ENCODE results near the gene STPG3. TPM values are rescaled to one million over a fixed set of nuclear protein-coding genes. Genes with fewer than 3 reads are reported as not detected.

The STPG3 gene
- total and polyA plus RNA-seq, 2 experiments from 2014 or later = not detected

DNA sequence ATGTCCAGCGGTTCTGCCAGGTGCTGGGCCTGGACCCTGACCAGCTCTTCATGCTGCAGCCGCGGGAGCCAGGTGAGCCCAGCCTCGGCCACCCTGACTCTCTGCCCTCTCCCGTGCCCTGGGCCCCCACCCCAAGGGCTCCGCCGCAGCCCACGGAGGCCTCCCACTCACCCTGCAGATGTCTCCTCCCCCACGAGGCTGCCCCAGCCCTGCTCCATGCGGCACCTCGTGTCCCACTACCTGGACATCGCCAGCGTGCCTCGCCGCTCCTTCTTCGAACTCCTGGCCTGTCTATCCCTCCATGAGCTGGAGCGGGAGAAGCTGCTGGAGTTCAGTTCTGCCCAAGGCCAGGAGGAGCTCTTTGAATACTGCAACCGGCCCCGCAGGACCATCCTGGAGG, 36.5 kb upstream of the STPG3 start:
- no peak for DNase-seq
- H3K9ac ChIP-seq = no peak overlapping the region
- H3K27ac ChIP-seq = no peak overlapping the region
- no peak overlapping the region for H3K4me3 ChIP-seq
- peaks cover 13% of the 10 kb centered on the region for H3K4me1 ChIP-seq (ENCODE audit: insufficient read depth)
- no peak overlapping the region for H2AFZ ChIP-seq
- H3K27me3 ChIP-seq (replicated peaks; ENCODE audit: insufficient read depth) = no peaks in the 10 kb centered on the region
- H4K20me1 ChIP-seq (ENCODE audit: insufficient read depth) = no peaks in the 10 kb centered on the region
- no peaks in the 10 kb centered on the region for H3K36me3 ChIP-seq (ENCODE audit: low read depth)
- H3K4me2 ChIP-seq (ENCODE audit: unreplicated experiment) = no peak overlapping the region
- no peaks in the 10 kb centered on the region for H3K79me2 ChIP-seq (ENCODE audit: insufficient read depth)
- H3K9me3 ChIP-seq (ENCODE audit: low read depth) = no peaks in the 10 kb centered on the region
- 84 to 92% methylated on average over 12 to 19 of the region's 19 CpGs for WGBS, 2 experiments (ENCODE audit: low coverage in 1 of 2, low lambda C conversion rate in 2 of 2, missing lambda C conversion rate in 2 of 2)
- no peaks in the 10 kb centered on the region for H3K9me2 ChIP-seq (ENCODE audit: insufficient read depth)
- no peak for TF ChIP-seq EZH2 (IDR thresholded peaks at IDR 0.05; ENCODE audit: insufficient read depth, poor library complexity, severe bottlenecking)
- in situ Hi-C loops (cut with MboI) = loop anchor here (10.0 kb wide), 1 partner anchor 90 kb away; no protein-coding TSS in a partner anchor
- no peaks in the 10 kb centered on the region for H3F3A ChIP-seq (ENCODE audit: insufficient read depth)

DNA sequence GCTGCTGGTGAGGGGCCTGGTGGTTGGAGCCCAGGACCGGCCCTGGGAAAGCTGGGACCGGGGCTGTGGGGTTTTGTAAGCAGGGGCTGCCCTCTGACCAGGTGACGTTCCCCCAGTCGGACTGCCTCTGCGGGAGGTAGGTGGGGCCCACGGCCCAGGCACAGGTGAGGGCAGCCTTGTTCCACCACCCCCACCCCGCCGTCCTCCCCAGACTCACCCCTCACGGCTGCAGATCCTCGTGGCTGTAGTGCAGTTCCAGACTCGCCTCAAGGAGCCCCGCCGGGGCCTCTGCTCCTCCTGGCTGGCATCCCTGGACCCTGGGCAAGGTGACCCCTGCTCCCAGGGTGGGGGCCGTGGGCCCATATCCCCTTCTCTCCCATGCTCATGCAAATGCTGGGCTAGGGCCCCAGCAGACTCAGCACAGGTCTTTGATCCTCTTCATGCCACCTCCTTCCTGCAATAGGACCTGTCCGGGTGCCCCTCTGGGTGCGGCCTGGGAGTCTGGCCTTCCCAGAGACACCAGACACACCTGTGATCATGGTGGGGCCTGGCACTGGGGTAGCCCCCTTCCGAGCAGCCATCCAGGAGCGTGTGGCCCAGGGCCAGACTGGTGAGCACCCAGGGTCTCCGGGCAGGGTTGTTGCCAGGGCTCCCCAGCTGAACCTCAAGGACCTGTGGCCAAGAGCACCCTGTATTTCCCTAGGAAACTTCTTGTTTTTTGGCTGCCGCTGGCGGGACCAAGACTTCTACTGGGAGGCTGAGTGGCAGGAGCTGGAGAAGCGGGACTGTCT, 35.7 kb upstream of the STPG3 start:
- TF ChIP-seq EZH2phosphoT487 (IDR thresholded peaks at IDR 0.05; ENCODE audit: insufficient read depth, low read depth) (no peak), EZH2 (IDR thresholded peaks at IDR 0.05; ENCODE audit: insufficient read depth, poor library complexity, severe bottlenecking) (no peak)
- H2AFZ ChIP-seq = no peak overlapping the region
- H4K20me1 ChIP-seq (ENCODE audit: insufficient read depth) = no peaks in the 10 kb centered on the region
- DNase-seq = no peak
- H3K9ac ChIP-seq = no peak overlapping the region
- H3K36me3 ChIP-seq (ENCODE audit: low read depth) = no peaks in the 10 kb centered on the region
- H3K79me2 ChIP-seq (ENCODE audit: insufficient read depth) = no peaks in the 10 kb centered on the region
- in situ Hi-C loops (cut with MboI) = loop anchor here (10.0 kb wide), 1 partner anchor 91 kb away; no protein-coding TSS in a partner anchor
- no peak overlapping the region for H3K27ac ChIP-seq
- WGBS, 2 experiments (ENCODE audit: low coverage in 1 of 2, low lambda C conversion rate in 2 of 2, missing lambda C conversion rate in 2 of 2) = 90 to 94% methylated on average over 14 to 22 of the region's 22 CpGs
- H3K27me3 ChIP-seq (replicated peaks; ENCODE audit: insufficient read depth) = no peaks in the 10 kb centered on the region
- H3K4me2 ChIP-seq (ENCODE audit: unreplicated experiment) = no peak overlapping the region
- H3K9me2 ChIP-seq (ENCODE audit: insufficient read depth) = no peaks in the 10 kb centered on the region
- peaks cover 13% of the 10 kb centered on the region for H3K4me1 ChIP-seq (ENCODE audit: insufficient read depth)
- H3F3A ChIP-seq (ENCODE audit: insufficient read depth) = no peaks in the 10 kb centered on the region
- H3K4me3 ChIP-seq = no peak overlapping the region
- H3K9me3 ChIP-seq (ENCODE audit: low read depth) = no peaks in the 10 kb centered on the region

DNA sequence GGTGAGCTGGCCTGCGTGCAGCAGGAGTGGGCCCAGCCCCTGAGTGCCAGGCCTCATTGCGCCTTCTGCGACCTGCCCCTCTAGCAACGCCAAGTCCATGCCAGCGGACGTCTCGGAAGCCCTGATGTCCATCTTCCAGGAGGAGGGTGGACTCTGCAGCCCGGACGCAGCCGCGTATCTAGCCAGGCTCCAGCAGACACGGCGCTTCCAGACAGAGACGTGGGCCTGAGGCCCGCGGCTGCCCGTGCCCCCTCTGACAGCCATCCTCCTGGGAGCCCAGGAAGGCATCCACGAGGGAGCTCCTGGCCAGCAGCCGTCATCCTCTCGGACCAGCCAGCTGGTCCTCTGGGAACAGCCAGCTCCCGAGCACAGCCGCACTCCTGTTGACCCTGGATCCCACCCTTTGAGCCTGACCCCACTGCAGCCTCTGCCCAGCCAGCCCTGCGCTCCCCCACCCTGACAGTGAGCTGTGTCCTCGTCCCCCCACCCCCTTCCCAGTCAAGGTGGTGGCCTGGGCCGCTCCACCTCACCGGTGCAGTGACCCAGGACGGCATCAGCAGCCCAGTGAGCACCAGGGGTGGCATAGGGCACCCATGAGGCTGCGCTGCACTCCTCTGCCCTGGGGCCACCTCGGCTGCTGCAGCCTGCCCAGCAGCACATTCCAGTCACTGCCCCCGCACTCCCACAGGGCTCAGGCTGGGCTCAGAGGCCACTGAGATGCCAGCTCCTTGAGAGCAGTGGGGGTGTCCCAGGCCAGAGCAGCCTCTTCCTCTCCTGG, 34.7 kb upstream of the STPG3 start:
- H3K27ac ChIP-seq = no peak overlapping the region
- no peaks in the 10 kb centered on the region for H3K27me3 ChIP-seq (replicated peaks; ENCODE audit: insufficient read depth)
- no peak overlapping the region for H3K9ac ChIP-seq
- H3K79me2 ChIP-seq (ENCODE audit: insufficient read depth) = no peaks in the 10 kb centered on the region
- no peaks in the 10 kb centered on the region for H3K36me3 ChIP-seq (ENCODE audit: low read depth)
- H3K9me3 ChIP-seq (ENCODE audit: low read depth) = no peaks in the 10 kb centered on the region
- no peak overlapping the region for H3K4me3 ChIP-seq
- H4K20me1 ChIP-seq (ENCODE audit: insufficient read depth) = no peaks in the 10 kb centered on the region
- H2AFZ ChIP-seq = no peak overlapping the region
- H3K4me1 ChIP-seq (ENCODE audit: insufficient read depth) = peaks cover 13% of the 10 kb centered on the region
- H3F3A ChIP-seq (ENCODE audit: insufficient read depth) = no peaks in the 10 kb centered on the region
- 92 to 95% methylated on average over 27 to 28 of the region's 30 CpGs for WGBS, 2 experiments (ENCODE audit: low coverage in 1 of 2, low lambda C conversion rate in 2 of 2, missing lambda C conversion rate in 2 of 2)
- H3K9me2 ChIP-seq (ENCODE audit: insufficient read depth) = no peaks in the 10 kb centered on the region
- TF ChIP-seq EZH2phosphoT487 (IDR thresholded peaks at IDR 0.05; ENCODE audit: insufficient read depth, low read depth) (no peak), EZH2 (IDR thresholded peaks at IDR 0.05; ENCODE audit: insufficient read depth, poor library complexity, severe bottlenecking) (no peak)
- peak; percentile 22 for DNase-seq
- H3K4me2 ChIP-seq (ENCODE audit: unreplicated experiment) = peak overlapping the region; percentile 65
- in situ Hi-C loops (cut with MboI) = loop anchor here (10.0 kb wide), 1 partner anchor 92 kb away; no protein-coding TSS in a partner anchor

DNA sequence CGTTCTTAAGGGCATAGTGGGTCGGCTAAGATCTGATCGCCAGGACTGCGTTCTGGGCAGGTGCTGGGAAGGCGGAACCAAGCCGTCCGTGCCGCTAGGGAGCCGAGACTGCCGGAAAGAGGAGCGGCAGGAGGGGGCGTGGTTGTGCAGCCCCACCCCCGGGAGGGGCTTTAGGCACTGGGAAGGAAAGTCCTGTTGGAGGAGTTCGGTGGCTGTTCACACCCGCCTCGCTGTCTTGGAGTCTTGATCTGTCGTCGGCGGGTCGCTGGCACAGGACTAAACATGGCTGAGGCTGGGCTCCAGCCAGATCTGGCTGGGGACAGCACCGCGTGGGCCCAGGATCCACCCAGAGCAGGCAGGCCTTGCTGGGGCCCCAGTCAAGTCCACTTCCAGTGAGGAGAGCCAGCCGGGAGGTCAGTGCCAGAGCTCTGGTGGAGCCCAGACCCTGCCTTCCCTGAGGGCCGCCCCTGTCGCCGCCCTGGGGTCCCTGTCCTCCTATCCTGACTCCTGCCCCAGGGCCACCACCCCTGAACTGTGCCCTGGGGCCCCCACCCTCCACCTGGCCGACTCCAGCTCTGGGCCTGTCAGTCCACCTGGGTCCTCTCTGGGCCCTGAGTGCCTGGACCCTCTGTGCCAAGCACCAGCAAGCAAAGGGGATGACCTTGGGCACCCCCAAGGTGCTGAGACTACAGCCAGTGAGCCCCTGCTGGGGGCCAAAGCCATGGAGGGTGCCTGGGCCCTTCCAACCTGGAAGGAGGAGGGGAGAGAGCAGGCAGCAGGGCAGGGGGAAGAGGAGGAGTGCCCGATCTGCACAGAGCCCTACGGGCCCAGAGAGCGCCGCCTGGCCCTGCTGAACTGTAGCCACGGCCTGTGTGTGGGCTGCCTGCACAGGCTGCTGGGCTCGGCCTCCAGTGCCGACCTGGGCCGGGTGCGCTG, 33.5 kb upstream of the STPG3 start:
- Histone ChIP-seq H3K4me3 (peak overlapping the region; percentile 46), H3K27me3 (replicated peaks; ENCODE audit: insufficient read depth) (no peaks in the 10 kb centered on the region), H3K9ac (peak overlapping the region; percentile 17; the same call in 1 of the 2 replicates), H3K4me1 (ENCODE audit: insufficient read depth) (peaks cover 13% of the 10 kb centered on the region), H3K4me2 (ENCODE audit: unreplicated experiment) (peak overlapping the region; percentile 65), H3K79me2 (ENCODE audit: insufficient read depth) (no peaks in the 10 kb centered on the region), H3K9me3 (ENCODE audit: low read depth) (no peaks in the 10 kb centered on the region), H3K27ac (no peak overlapping the region), H2AFZ (no peak overlapping the region), H3K36me3 (ENCODE audit: low read depth) (no peaks in the 10 kb centered on the region), H4K20me1 (ENCODE audit: insufficient read depth) (no peaks in the 10 kb centered on the region), H3K9me2 (ENCODE audit: insufficient read depth) (no peaks in the 10 kb centered on the region), H3F3A (ENCODE audit: insufficient read depth) (no peaks in the 10 kb centered on the region)
- in situ Hi-C loops (cut with MboI) = loop anchor here (10.0 kb wide), 1 partner anchor 93 kb away; no protein-coding TSS in a partner anchor
- peak; percentile 67 for DNase-seq
- TF ChIP-seq EZH2phosphoT487 (IDR thresholded peaks at IDR 0.05; ENCODE audit: insufficient read depth, low read depth) (no peak), EZH2 (IDR thresholded peaks at IDR 0.05; ENCODE audit: insufficient read depth, poor library complexity, severe bottlenecking) (no peak)
- 29 to 38% methylated on average over 32 to 34 of the region's 36 CpGs for WGBS, 2 experiments (ENCODE audit: low coverage in 1 of 2, low lambda C conversion rate in 2 of 2, missing lambda C conversion rate in 2 of 2)

Measured in GM23248 (cell line).